GM12878 (cell line): Measurements from ENCODE around the gene AJM1. TPM values are rescaled to one million over a fixed set of nuclear protein-coding genes. Genes with fewer than 3 reads are reported as not detected.

ENCODE experiments used
- ATAC-seq: fragments of 200-7000 bp; cut with Tn5 transposase; 3 replicates; pipeline ENCODE4 v1.9.1; 2020; ENCODE audit warnings: mild to moderate bottlenecking, moderate library complexity
- BruUV-seq: library from RNA; stranded (reverse); fragments of 400-500 nt; replicated peaks from 2 replicates; lab custom pipeline; 2021; lab: Mats Ljungman, UMichigan
- CTCF ChIA-PET: fragments of 300-600 bp; sonication (Branson Sonifier 250); formaldehyde crosslinking; extraction: SDS; loops from one replicate; lab custom pipeline; 2021; ENCODE audit warnings: inconsistent platforms; lab: Yijun Ruan, JAX
- POLR2A ChIA-PET: fragments of 350-600 bp; formaldehyde crosslinking; extraction: SDS; loops from one replicate; lab custom pipeline; 2021; ENCODE audit warnings: inconsistent platforms; lab: Charles Lee
- RAD21 ChIA-PET: fragments of 300-600 bp; sonication (Branson Sonifier 250); formaldehyde crosslinking; loops from one replicate; lab custom pipeline; 2023; ENCODE audit warnings: antibody characterized with exemption; ENCODE audit not compliant: unreplicated experiment; lab: Charles Lee
- SMC1A ChIA-PET: fragments of 300-600 bp; sonication (Branson Sonifier 250); formaldehyde crosslinking; loops from one replicate; lab custom pipeline; 2023; ENCODE audit not compliant: unreplicated experiment, uncharacterized antibody; lab: Charles Lee
- DNase-seq: peaks from one replicate; pipeline ENCODE4 v3.0.0-alpha.2; 2011; ENCODE audit warnings: low read depth, low spot score
- FAIRE-seq: peaks from 3 replicates; lab custom pipeline; 2011; peaks lifted over from hg19 to GRCh38; lab: Jason Lieb, UNC
- H2AFZ ChIP-seq: 2 replicates; pipeline ENCODE4 v1.6.0; 2011; ENCODE audit warnings: low read depth, low read length, control low read depth; ENCODE audit not compliant: control insufficient read depth
- H3K27ac ChIP-seq: 2 replicates; pipeline ENCODE4 v1.5.1; 2011; ENCODE audit warnings: control low read depth; ENCODE audit not compliant: control insufficient read depth, insufficient read depth
- H3K27me3 ChIP-seq, 2 experiments: replicated peaks in 1 of 2; 2 replicates each; pipeline versions ENCODE4 v1.6.0 to v1.6.1; 2011; ENCODE audit warnings: low read length in 1 of 2; ENCODE audit not compliant: control insufficient read depth in 2 of 2, insufficient read depth in 2 of 2
- H3K36me3 ChIP-seq, 2 experiments: 2 replicates each; pipeline ENCODE4 v1.5.1; 2011; ENCODE audit warnings: low read length in 1 of 2; ENCODE audit not compliant: control insufficient read depth in 2 of 2, insufficient read depth in 2 of 2
- H3K4me1 ChIP-seq: 2 replicates; pipeline ENCODE4 v1.6.1; 2011; ENCODE audit warnings: mild to moderate bottlenecking, low read length, moderate library complexity, mixed read lengths; ENCODE audit not compliant: control insufficient read depth, insufficient read depth
- H3K4me2 ChIP-seq: 2 replicates; pipeline ENCODE4 v1.6.0; 2011; ENCODE audit warnings: control low read depth; ENCODE audit not compliant: control insufficient read depth, insufficient read depth
- H3K4me3 ChIP-seq: fragments of 200-600 bp; sonication (generic); 2 replicates; pipeline ENCODE4 v1.5.1; 2016
- H3K79me2 ChIP-seq: 2 replicates; pipeline ENCODE4 v1.6.0; 2011; ENCODE audit warnings: low read length; ENCODE audit not compliant: control insufficient read depth, insufficient read depth
- H3K9ac ChIP-seq: 2 replicates; pipeline ENCODE4 v1.8.0; 2011; ENCODE audit warnings: low read length, control low read depth, mixed read lengths; ENCODE audit not compliant: control insufficient read depth, insufficient read depth
- H3K9me3 ChIP-seq: replicated peaks from 3 replicates; pipeline ENCODE4 v1.5.1; 2011; ENCODE audit warnings: mild to moderate bottlenecking, low read length; ENCODE audit not compliant: control insufficient read depth, insufficient read depth
- H4K20me1 ChIP-seq: 2 replicates; pipeline ENCODE4 v1.6.0; 2011; ENCODE audit not compliant: control insufficient read depth, insufficient read depth
- ATF2 ChIP-seq: IDR thresholded peaks from 2 replicates; pipeline ENCODE4 v1.6.1; 2012; ENCODE audit warnings: low read length, inconsistent platforms
- KAT2A ChIP-seq: conservative IDR thresholded peaks from 2 replicates; pipeline ENCODE4 v1.6.1; 2011; ENCODE audit warnings: low read depth, low read length; ENCODE audit not compliant: control insufficient read depth
- MEF2A ChIP-seq: IDR thresholded peaks from 2 replicates; pipeline ENCODE4 v1.6.1; 2011; ENCODE audit warnings: low read depth, mild to moderate bottlenecking, low read length, moderate library complexity; ENCODE audit not compliant: insufficient read depth
- MYC ChIP-seq: IDR thresholded peaks from 2 replicates; pipeline ENCODE4 v1.6.1; 2011; ENCODE audit warnings: mild to moderate bottlenecking, low read length, moderate library complexity, inconsistent platforms; ENCODE audit not compliant: insufficient read depth, insufficient replicate concordance, insufficient read length, severe bottlenecking
- NR2F1 ChIP-seq: fragments of 450-650 bp; conservative IDR thresholded peaks from 2 replicates; pipeline ENCODE4 v1.6.1; 2017; ENCODE audit warnings: mild to moderate bottlenecking
- RAD21 ChIP-seq: IDR thresholded peaks from 2 replicates; pipeline ENCODE4 v1.6.1; 2011; ENCODE audit warnings: mild to moderate bottlenecking, low read depth, low read length, moderate library complexity; ENCODE audit not compliant: insufficient read depth
- REST ChIP-seq: IDR thresholded peaks from 2 replicates; pipeline ENCODE4 v1.6.1; 2012; ENCODE audit warnings: mild to moderate bottlenecking, low read depth, low read length
- YBX1 ChIP-seq: fragments of 450-650 bp; IDR thresholded peaks from 2 replicates; pipeline ENCODE4 v1.6.1; 2016; ENCODE audit warnings: antibody characterized with exemption
- ZNF207 ChIP-seq: fragments of 450-650 bp; IDR thresholded peaks from 2 replicates; pipeline ENCODE4 v1.6.1; 2014; ENCODE audit warnings: antibody characterized with exemption, mild to moderate bottlenecking, borderline replicate concordance
- WGBS: methylation state at CpG from one replicate; pipeline ENCODE4 v1.1.6; 2016; ENCODE audit warnings: low lambda C conversion rate; ENCODE audit not compliant: insufficient replicate concordance, insufficient coverage; ENCODE audit errors: missing lambda C conversion rate; 5-methylcytosine and 5-hydroxymethylcytosine counted together
- in situ Hi-C: fragments of 300-500 bp; cut with MboI; formaldehyde crosslinking; loops from 9 replicates; pipeline ENCODE4 v1.14.3; 2018; ENCODE audit warnings: mixed read lengths
- intact Hi-C: fragments of 100-400 bp; cut with micrococcal nuclease; formaldehyde crosslinking; loops from one replicate; pipeline ENCODE4 v1.14.2; 2022; ENCODE audit not compliant: unreplicated experiment
- polyA plus RNA-seq, 11 experiments: library from polyadenylated mRNA; depleted of rRNA in 4 of 11; unstranded in 6 of 11; stranded (reverse) in 5 of 11; fragments of >200 nt; fragmentation: Nextera tagmentation in 4 of 11; fragmentation: Illumina TruSeq in 1 of 11; extraction: Ambion mirVana in 4 of 11; extraction: Trizol in 1 of 11; gene quantifications; 1 replicate in 1 of 11; 2 replicates in 10 of 11; pipeline versions ENCODE4 v1.2.1 to v1.2.3, GENCODE V29; 2011 to 2016; ENCODE audit warnings: inconsistent platforms in 2 of 11, missing spikeins in 2 of 11, low read depth in 1 of 11
- total RNA-seq, 4 experiments: library from RNA; depleted of rRNA in 3 of 4; stranded (reverse); fragments of >200 nt in 3 of 4; fragmentation: Illumina TruSeq in 1 of 4; extraction: Trizol in 1 of 4; gene quantifications; 2 replicates each; pipeline versions ENCODE4 v1.2.1 to v1.2.3, GENCODE V29; 2013 to 2021

The AJM1 gene
- total and polyA plus RNA-seq, 10 of the 15 experiments (the other 5 are each of a cell fraction or from before 2014, with no cell fraction given): 0.06 to 2.5 (median 1.0) TPM; not detected in 2

- no peak overlapping the region for H2AFZ ChIP-seq
- BruUV-seq: no TSS peak
- no peak overlapping the region for H3K4me2 ChIP-seq
- RAD21 ChIA-PET: no interaction called here
- TF ChIP-seq ZNF207: no peak
- TF ChIP-seq NR2F1: peak; percentile 19; the same call in 1 of the 2 replicates
- H3K36me3 ChIP-seq: no peaks in the 10 kb centered on the region
- H3K9ac ChIP-seq: no peak overlapping the region
- no peak for DNase-seq
- H3K27ac ChIP-seq: no peak overlapping the region
- SMC1A ChIA-PET: no interaction called here
- in situ Hi-C loops: loop anchor here (5.0 kb wide), 1 partner anchor 242 kb away; no protein-coding TSS in a partner anchor
- CTCF ChIA-PET: interaction anchor here (3.3 kb wide), 1 partner anchor 240 kb away, joined by 27 read pairs; no protein-coding TSS in a partner anchor
- no peak for FAIRE-seq
- peaks cover 11% of the 10 kb centered on the region for H3K4me1 ChIP-seq
- H4K20me1 ChIP-seq: peaks cover 2% of the 10 kb centered on the region; the same call in 1 of the 2 replicates
- ATAC-seq: no peak
- 61% methylated on average over 6 of the region's 6 CpGs for WGBS
- H3K27me3 ChIP-seq: no peaks in the 10 kb centered on the region
- intact Hi-C loops: loop anchor here (10.0 kb wide), 1 partner anchor 150 kb away; the partner anchor contains the start of genes C8G and FBXW5
- H3K4me3 ChIP-seq: no peak overlapping the region
- H3K79me2 ChIP-seq: peaks cover 2% of the 10 kb centered on the region; the same call in 1 of the 2 replicates
- H3K9me3 ChIP-seq: no peaks in the 10 kb centered on the region
- POLR2A ChIA-PET: interaction anchor here (0.6 kb wide), 1 partner anchor 67 kb away, joined by 3 read pairs; no protein-coding TSS in a partner anchor
These were observed 47.3 kb upstream of the AJM1 start for GRCh38 chr9:136795000-136795348.

GRCh38 chr9:136796238-136796774 is 46.0 kb upstream of the AJM1 start, which contains the start of gene CCDC183:
Gene CCDC183, plus strand, starts transcription at chr9:136796338. Its CDS starts 60 bp downstream, at chr9:136796398.
- H3K36me3 ChIP-seq: no peaks in the 10 kb centered on the region
- ChIA-PET POLR2A (no interaction called here), RAD21 (no interaction called here), SMC1A (interaction anchor here (0.6 kb wide), 1 partner anchor 146 kb away, joined by 3 read pairs; no protein-coding TSS in a partner anchor), CTCF (interaction anchor here (0.6 kb wide), 1 partner anchor 38 kb away, joined by 3 read pairs; no protein-coding TSS in a partner anchor)
- no peak within 1 kb of the TSS for H3K9ac ChIP-seq
- FAIRE-seq: no peak
- BruUV-seq: no TSS peak
- H3K4me1 ChIP-seq: peaks cover 19% of the 10 kb centered on the region
- H2AFZ ChIP-seq: no peak within 1 kb of the TSS
- in situ Hi-C loops: loop anchor here (5.0 kb wide), 1 partner anchor 241 kb away; no protein-coding TSS in a partner anchor
- no peak within 1 kb of the TSS for H3K4me3 ChIP-seq
- H3K9me3 ChIP-seq: no peaks in the 10 kb centered on the region
- WGBS: 58% methylated on average over 5 of the region's 5 CpGs
- no peak for ATAC-seq
- no peak within 1 kb of the TSS for H3K4me2 ChIP-seq
- peaks cover 2% of the 10 kb centered on the region; the same call in 1 of the 2 replicates for H3K79me2 ChIP-seq
- peaks cover 2% of the 10 kb centered on the region; the same call in 1 of the 2 replicates for H4K20me1 ChIP-seq
- DNase-seq: no peak
- intact Hi-C loops: loop anchor here (10.0 kb wide), 1 partner anchor 148 kb away; the partner anchor contains the start of genes C8G and FBXW5
- no peaks in the 10 kb centered on the region for H3K27me3 ChIP-seq
- no peak within 1 kb of the TSS for H3K27ac ChIP-seq
- TF ChIP-seq MYC (no peak), KAT2A (no peak), MEF2A (no peak), ATF2 (no peak), YBX1 (no peak), REST (no peak), RAD21 (no peak)
